ENCODE measurements around the gene PPP1R3F. TPM values are rescaled to one million over a fixed set of nuclear protein-coding genes. Genes with fewer than 3 reads are reported as not detected.
"Not testable (repeated sequence)": the region's sequence is repeated elsewhere in the genome, so short reads cannot be mapped to it uniquely, and the experiment has no call there.

Gene PPP1R3F
- total RNA-seq, 5 donors from 2014 or later (not counting 1 experiment from before 2014, with no cell fraction given) = 11.7 to 20.8 (median 17.5) TPM

- no peaks in the 10 kb centered on the region for H3K36me3 Mint-ChIP-seq
- peak overlapping the region in 1 of 3 donors; percentile 87 for H3K4me3 Mint-ChIP-seq
- ATAC-seq (replicated peaks in 1 of 4) = no peak
- no peaks in the 10 kb centered on the region for H3K9me3 Mint-ChIP-seq
- peaks cover 2 to 20% of the 10 kb centered on the region in 2 experiments for H3K4me1 ChIP-seq (ENCODE audit: control insufficient read depth in 1 of 2, extremely low read depth in 1 of 2, insufficient read depth in 2 of 2, low read length in 2 of 2)
- peak overlapping the region; percentile 97 to 98 for H3K27ac Mint-ChIP-seq
- ChIA-PET POLR2A (no interaction called here), CTCF (no interaction called here)
- H3K4me1 Mint-ChIP-seq = peaks cover 24 to 27% (median 25%) of the 10 kb centered on the region in 3 donors
- H3K36me3 ChIP-seq (ENCODE audit: control insufficient read depth in 2 of 2, extremely low read depth in 1 of 2, insufficient read depth in 1 of 2, low read length in 1 of 2) = no peaks in the 10 kb centered on the region
- H3K4me3 ChIP-seq (ENCODE audit: control insufficient read depth in 1 of 2, extremely low read depth in 1 of 2, low read length in 1 of 2) = no peak overlapping the region
- peak overlapping the region; percentile 84 for H3K27ac ChIP-seq (ENCODE audit: low read length)
- no peaks in the 10 kb centered on the region for H3K9me3 ChIP-seq
- WGBS (ENCODE audit: insufficient coverage) = 100% methylated on average over 6 of the region's 18 CpGs
- H3K27me3 Mint-ChIP-seq = no peaks in the 10 kb centered on the region
- H3K27me3 ChIP-seq (replicated peaks in 1 of 2; ENCODE audit: control insufficient read depth in 2 of 2, extremely low read depth in 1 of 2, insufficient read depth in 2 of 2, low read length in 1 of 2) = no peaks in the 10 kb centered on the region
- no peak for DNase-seq
Measured at GRCh38 chrX:49310371-49310770, 40.8 kb downstream of the PPP1R3F start.

GRCh38 chrX:49312176-49312575, 42.6 kb downstream of the PPP1R3F start:
- Mint-ChIP-seq H3K27me3 (peaks cover 0 to 6% of the 10 kb centered on the region in 2 donors), H3K4me3 (no peak overlapping the region), H3K36me3 (no peaks in the 10 kb centered on the region), H3K4me1 (peaks cover 24 to 27% (median 25%) of the 10 kb centered on the region in 3 donors), H3K9me3 (no peaks in the 10 kb centered on the region), H3K27ac (no peak overlapping the region)
- Histone ChIP-seq H3K4me3 (ENCODE audit: control insufficient read depth in 1 of 2, extremely low read depth in 1 of 2, low read length in 1 of 2) (no peak overlapping the region), H3K36me3 (ENCODE audit: control insufficient read depth in 2 of 2, extremely low read depth in 1 of 2, insufficient read depth in 1 of 2, low read length in 1 of 2) (no peaks in the 10 kb centered on the region), H3K27ac (ENCODE audit: low read length) (no peak overlapping the region), H3K9me3 (no peaks in the 10 kb centered on the region), H3K4me1 (ENCODE audit: control insufficient read depth in 1 of 2, extremely low read depth in 1 of 2, insufficient read depth in 2 of 2, low read length in 2 of 2) (peaks cover 2 to 20% of the 10 kb centered on the region in 2 experiments), H3K27me3 (replicated peaks in 1 of 2; ENCODE audit: control insufficient read depth in 2 of 2, extremely low read depth in 1 of 2, insufficient read depth in 2 of 2, low read length in 1 of 2) (no peaks in the 10 kb centered on the region)
- WGBS (ENCODE audit: insufficient coverage) = no CpG with 5 or more reads among the region's 2 CpGs
- ATAC-seq (replicated peaks in 1 of 4) (no peak), DNase-seq (no peak)
- ChIA-PET POLR2A (no interaction called here), CTCF (no interaction called here)

GRCh38 chrX:49316085-49316484, 46.5 kb downstream of the PPP1R3F start:
- POLR2A ChIA-PET = no interaction called here
- no peaks in the 10 kb centered on the region for H3K9me3 Mint-ChIP-seq
- no CpG with 5 or more reads among the region's 4 CpGs for WGBS (ENCODE audit: insufficient coverage)
- Histone ChIP-seq H3K27me3 (replicated peaks in 1 of 2; ENCODE audit: control insufficient read depth in 2 of 2, extremely low read depth in 1 of 2, insufficient read depth in 2 of 2, low read length in 1 of 2) (no peaks in the 10 kb centered on the region), H3K36me3 (ENCODE audit: control insufficient read depth in 2 of 2, extremely low read depth in 1 of 2, insufficient read depth in 1 of 2, low read length in 1 of 2) (no peaks in the 10 kb centered on the region), H3K4me1 (ENCODE audit: control insufficient read depth in 1 of 2, extremely low read depth in 1 of 2, insufficient read depth in 2 of 2, low read length in 2 of 2) (no peaks in the 10 kb centered on the region), H3K9me3 (no peaks in the 10 kb centered on the region), H3K4me3 (ENCODE audit: control insufficient read depth in 1 of 2, extremely low read depth in 1 of 2, low read length in 1 of 2) (no peak overlapping the region), H3K27ac (ENCODE audit: low read length) (no peak overlapping the region)
- no peak overlapping the region for H3K4me3 Mint-ChIP-seq
- H3K36me3 Mint-ChIP-seq = no peaks in the 10 kb centered on the region
- H3K27me3 Mint-ChIP-seq = peaks cover 0 to 6% of the 10 kb centered on the region in 2 donors
- CTCF ChIA-PET = no interaction called here
- no peaks in the 10 kb centered on the region for H3K4me1 Mint-ChIP-seq
- H3K27ac Mint-ChIP-seq = no peak overlapping the region
- no peak for ATAC-seq (replicated peaks in 1 of 4)
- DNase-seq = no peak

- CTCF ChIA-PET; POLR2A ChIA-PET; H3K27ac Mint-ChIP-seq; H3K4me3 Mint-ChIP-seq; H3K27ac ChIP-seq (ENCODE audit: low read length); H3K9me3 Mint-ChIP-seq; H3K36me3 Mint-ChIP-seq; H3K4me1 Mint-ChIP-seq; H3K4me3 ChIP-seq (ENCODE audit: control insufficient read depth in 1 of 2, extremely low read depth in 1 of 2, low read length in 1 of 2); DNase-seq; H3K9me3 ChIP-seq; H3K27me3 ChIP-seq (replicated peaks in 1 of 2; ENCODE audit: control insufficient read depth in 2 of 2, extremely low read depth in 1 of 2, insufficient read depth in 2 of 2, low read length in 1 of 2); H3K4me1 ChIP-seq (ENCODE audit: control insufficient read depth in 1 of 2, extremely low read depth in 1 of 2, insufficient read depth in 2 of 2, low read length in 2 of 2); ATAC-seq (replicated peaks in 1 of 4); H3K36me3 ChIP-seq (ENCODE audit: control insufficient read depth in 2 of 2, extremely low read depth in 1 of 2, insufficient read depth in 1 of 2, low read length in 1 of 2); H3K27me3 Mint-ChIP-seq: not testable (repeated sequence)
- WGBS (ENCODE audit: insufficient coverage) = no CpG with 5 or more reads among the region's 16 CpGs
Measured at GRCh38 chrX:49321737-49322136, 52.1 kb downstream of the PPP1R3F start, which contains the start of gene GAGE12J. GAGE12J (plus strand) TSS chrX:49322037; CDS start chrX:49323194, 1,157 bp downstream.

- H3K27ac Mint-ChIP-seq; DNase-seq; H3K27me3 ChIP-seq (replicated peaks in 1 of 2; ENCODE audit: control insufficient read depth in 2 of 2, extremely low read depth in 1 of 2, insufficient read depth in 2 of 2, low read length in 1 of 2); H3K9me3 ChIP-seq; CTCF ChIA-PET; H3K36me3 ChIP-seq (ENCODE audit: control insufficient read depth in 2 of 2, extremely low read depth in 1 of 2, insufficient read depth in 1 of 2, low read length in 1 of 2); H3K27ac ChIP-seq (ENCODE audit: low read length); H3K4me1 Mint-ChIP-seq; H3K4me1 ChIP-seq (ENCODE audit: control insufficient read depth in 1 of 2, extremely low read depth in 1 of 2, insufficient read depth in 2 of 2, low read length in 2 of 2); H3K36me3 Mint-ChIP-seq; H3K4me3 ChIP-seq (ENCODE audit: control insufficient read depth in 1 of 2, extremely low read depth in 1 of 2, low read length in 1 of 2); H3K9me3 Mint-ChIP-seq; H3K27me3 Mint-ChIP-seq; POLR2A ChIA-PET; H3K4me3 Mint-ChIP-seq; ATAC-seq (replicated peaks in 1 of 4): not testable (repeated sequence)
- WGBS (ENCODE audit: insufficient coverage) = no CpG with 5 or more reads among the region's 27 CpGs
Measured at GRCh38 chrX:49322266-49322665, 52.7 kb downstream of the PPP1R3F start.

GRCh38 chrX:49323735-49324134, 54.1 kb downstream of the PPP1R3F start:
- H3K27ac Mint-ChIP-seq; H3K4me1 ChIP-seq (ENCODE audit: control insufficient read depth in 1 of 2, extremely low read depth in 1 of 2, insufficient read depth in 2 of 2, low read length in 2 of 2); H3K27me3 ChIP-seq (replicated peaks in 1 of 2; ENCODE audit: control insufficient read depth in 2 of 2, extremely low read depth in 1 of 2, insufficient read depth in 2 of 2, low read length in 1 of 2); CTCF ChIA-PET; DNase-seq; H3K27ac ChIP-seq (ENCODE audit: low read length); H3K4me3 Mint-ChIP-seq; H3K9me3 Mint-ChIP-seq; H3K36me3 ChIP-seq (ENCODE audit: control insufficient read depth in 2 of 2, extremely low read depth in 1 of 2, insufficient read depth in 1 of 2, low read length in 1 of 2); H3K36me3 Mint-ChIP-seq; H3K4me1 Mint-ChIP-seq; H3K27me3 Mint-ChIP-seq; H3K9me3 ChIP-seq; ATAC-seq (replicated peaks in 1 of 4); POLR2A ChIA-PET; H3K4me3 ChIP-seq (ENCODE audit: control insufficient read depth in 1 of 2, extremely low read depth in 1 of 2, low read length in 1 of 2): not testable (repeated sequence)
- WGBS (ENCODE audit: insufficient coverage) = no CpG with 5 or more reads among the region's 7 CpGs

- H3K36me3 Mint-ChIP-seq; H3K4me1 Mint-ChIP-seq; H3K4me3 Mint-ChIP-seq; H3K27me3 Mint-ChIP-seq; CTCF ChIA-PET; ATAC-seq (replicated peaks in 1 of 4); POLR2A ChIA-PET; H3K4me1 ChIP-seq (ENCODE audit: control insufficient read depth in 1 of 2, extremely low read depth in 1 of 2, insufficient read depth in 2 of 2, low read length in 2 of 2); H3K4me3 ChIP-seq (ENCODE audit: control insufficient read depth in 1 of 2, extremely low read depth in 1 of 2, low read length in 1 of 2); H3K9me3 Mint-ChIP-seq; H3K27ac ChIP-seq (ENCODE audit: low read length); DNase-seq; H3K36me3 ChIP-seq (ENCODE audit: control insufficient read depth in 2 of 2, extremely low read depth in 1 of 2, insufficient read depth in 1 of 2, low read length in 1 of 2); H3K9me3 ChIP-seq; H3K27me3 ChIP-seq (replicated peaks in 1 of 2; ENCODE audit: control insufficient read depth in 2 of 2, extremely low read depth in 1 of 2, insufficient read depth in 2 of 2, low read length in 1 of 2); H3K27ac Mint-ChIP-seq: not testable (repeated sequence)
- no CpG with 5 or more reads among the region's 11 CpGs for WGBS (ENCODE audit: insufficient coverage)
Measured at GRCh38 chrX:49330421-49330820, 60.8 kb downstream of the PPP1R3F start.

Data from T-cell (primary cell).